ENCODE data around the gene EPHA7. TPM values are rescaled to one million over a fixed set of nuclear protein-coding genes. Genes with fewer than 3 reads are reported as not detected.

EPHA7 gene
- total RNA-seq, 4 donors from 2014 or later, result 0.07 to 0.88 (median 0.14) TPM

DNA sequence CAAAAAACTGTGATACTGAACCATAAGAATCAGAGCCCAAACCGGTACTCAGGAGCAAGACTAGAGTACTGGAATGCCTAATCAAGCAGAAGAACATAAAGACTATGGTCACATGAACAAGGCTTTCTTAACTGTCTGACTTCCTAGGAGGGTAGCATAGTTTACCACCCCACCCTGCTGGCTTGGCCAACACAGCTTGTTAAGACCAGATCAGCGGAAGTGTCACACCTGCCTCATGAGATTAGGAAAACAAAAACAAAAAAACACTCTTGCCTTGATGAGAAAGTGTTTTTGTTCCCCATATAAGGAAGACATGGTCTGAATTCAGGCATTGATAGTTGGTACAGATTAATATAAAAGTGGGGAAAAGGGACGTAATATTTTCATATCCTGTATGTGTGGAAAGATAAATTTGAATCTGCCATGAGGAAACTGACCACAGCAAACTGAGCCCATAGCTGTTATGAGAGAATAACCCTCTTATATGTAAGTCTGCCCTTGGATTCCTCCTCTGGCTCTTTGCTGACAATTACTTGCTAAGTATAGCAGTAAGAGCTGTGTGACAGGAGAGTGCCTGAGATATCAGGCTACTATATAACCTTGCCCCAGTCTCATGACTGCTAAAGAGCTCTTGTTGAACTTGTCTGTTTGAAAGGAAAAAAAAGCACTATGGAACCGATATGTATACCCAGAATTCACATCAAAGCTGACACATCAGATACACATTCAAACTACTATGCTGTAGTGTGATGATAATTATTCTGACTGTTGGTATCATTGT lies 197.1 kb downstream of the EPHA7 start:
- Histone ChIP-seq H3K9me3 (no peaks in the 10 kb centered on the region), H3K4me3 (no peak overlapping the region), H3K36me3 (no peaks in the 10 kb centered on the region), H3K4me1 (no peaks in the 10 kb centered on the region), H3K27ac (no peak overlapping the region), H3K27me3 (no peaks in the 10 kb centered on the region)
- DNase-seq (no peak), ATAC-seq (no peak)
- in situ Hi-C loops (cut with MboI; ENCODE audit: low sequenced_read_pairs in 4 of 4) (no loop called here), intact Hi-C loops (cut with DNase I; ENCODE audit: low total_unique reads) (no loop called here)
- TF ChIP-seq, protein P1, sequence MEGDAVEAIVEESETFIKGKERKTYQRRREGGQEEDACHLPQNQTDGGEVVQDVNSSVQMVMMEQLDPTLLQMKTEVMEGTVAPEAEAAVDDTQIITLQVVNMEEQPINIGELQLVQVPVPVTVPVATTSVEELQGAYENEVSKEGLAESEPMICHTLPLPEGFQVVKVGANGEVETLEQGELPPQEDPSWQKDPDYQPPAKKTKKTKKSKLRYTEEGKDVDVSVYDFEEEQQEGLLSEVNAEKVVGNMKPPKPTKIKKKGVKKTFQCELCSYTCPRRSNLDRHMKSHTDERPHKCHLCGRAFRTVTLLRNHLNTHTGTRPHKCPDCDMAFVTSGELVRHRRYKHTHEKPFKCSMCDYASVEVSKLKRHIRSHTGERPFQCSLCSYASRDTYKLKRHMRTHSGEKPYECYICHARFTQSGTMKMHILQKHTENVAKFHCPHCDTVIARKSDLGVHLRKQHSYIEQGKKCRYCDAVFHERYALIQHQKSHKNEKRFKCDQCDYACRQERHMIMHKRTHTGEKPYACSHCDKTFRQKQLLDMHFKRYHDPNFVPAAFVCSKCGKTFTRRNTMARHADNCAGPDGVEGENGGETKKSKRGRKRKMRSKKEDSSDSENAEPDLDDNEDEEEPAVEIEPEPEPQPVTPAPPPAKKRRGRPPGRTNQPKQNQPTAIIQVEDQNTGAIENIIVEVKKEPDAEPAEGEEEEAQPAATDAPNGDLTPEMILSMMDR (IDR thresholded peaks at IDR 0.05 in 4 of 5, conservative IDR thresholded peaks at IDR 0.05 in 1 of 5), result no peak
- TF ChIP-seq POLR2A (IDR thresholded peaks at IDR 0.05), result no peak

DNA sequence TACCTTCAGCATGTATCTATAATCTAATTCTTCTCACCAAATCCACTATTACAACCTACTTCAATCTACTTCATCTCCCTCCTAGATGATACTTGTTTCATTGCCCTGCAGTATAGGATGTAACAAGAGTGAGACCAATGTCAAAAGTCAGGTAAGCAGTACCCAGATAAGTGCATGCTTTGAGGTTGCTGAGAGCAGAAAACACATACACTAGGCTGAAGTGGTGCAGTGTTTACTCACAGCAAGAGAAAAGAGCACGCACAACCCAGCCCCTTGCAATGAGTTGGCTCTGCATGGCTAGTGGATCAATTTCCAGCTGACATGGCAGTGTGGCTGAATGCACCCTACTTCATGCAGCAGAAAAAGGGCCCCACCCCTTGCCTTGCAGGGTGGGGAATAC lies 199.9 kb downstream of the EPHA7 start:
- Histone ChIP-seq H3K36me3 (no peaks in the 10 kb centered on the region), H3K4me1 (no peaks in the 10 kb centered on the region), H3K27ac (no peak overlapping the region), H3K27me3 (no peaks in the 10 kb centered on the region), H3K9me3 (no peaks in the 10 kb centered on the region), H3K4me3 (no peak overlapping the region)
- ATAC-seq (no peak), DNase-seq (no peak)
- intact Hi-C loops (cut with DNase I; ENCODE audit: low total_unique reads) (no loop called here), in situ Hi-C loops (cut with MboI; ENCODE audit: low sequenced_read_pairs in 4 of 4) (no loop called here)
- TF ChIP-seq POLR2A (IDR thresholded peaks at IDR 0.05), result no peak
- TF ChIP-seq, protein P1 (IDR thresholded peaks at IDR 0.05 in 4 of 5, conservative IDR thresholded peaks at IDR 0.05 in 1 of 5), result no peak

DNA sequence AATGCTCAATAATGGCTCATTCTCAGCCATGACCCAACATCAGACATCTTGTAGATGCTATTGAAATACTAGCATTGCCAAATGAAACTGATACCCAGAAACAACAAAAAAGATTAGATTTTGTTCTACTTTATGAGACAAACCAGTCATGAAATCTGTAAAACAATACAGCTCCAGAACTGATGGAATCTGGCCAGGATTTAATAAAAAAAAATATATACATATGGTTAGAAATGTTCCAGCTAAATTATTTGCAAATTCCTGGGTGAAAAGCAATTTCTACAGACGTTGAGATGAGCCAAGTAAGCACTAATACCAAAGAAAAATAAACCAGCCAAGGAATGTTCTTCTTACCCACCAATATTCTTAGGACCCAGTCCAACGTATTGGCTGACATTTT lies 201.3 kb downstream of the EPHA7 start:
- TF ChIP-seq, protein P1 (IDR thresholded peaks at IDR 0.05 in 4 of 5, conservative IDR thresholded peaks at IDR 0.05 in 1 of 5), result no peak
- no peak for TF ChIP-seq POLR2A (IDR thresholded peaks at IDR 0.05)
- ATAC-seq, result no peak
- in situ Hi-C loops (cut with MboI; ENCODE audit: low sequenced_read_pairs in 4 of 4) (no loop called here), intact Hi-C loops (cut with DNase I; ENCODE audit: low total_unique reads) (no loop called here)
- no peak overlapping the region for H3K4me3 ChIP-seq
- H3K4me1 ChIP-seq, result no peaks in the 10 kb centered on the region
- DNase-seq, result no peak
- no peaks in the 10 kb centered on the region for H3K27me3 ChIP-seq
- H3K36me3 ChIP-seq, result no peaks in the 10 kb centered on the region
- no peak overlapping the region for H3K27ac ChIP-seq
- H3K9me3 ChIP-seq, result no peaks in the 10 kb centered on the region

DNA sequence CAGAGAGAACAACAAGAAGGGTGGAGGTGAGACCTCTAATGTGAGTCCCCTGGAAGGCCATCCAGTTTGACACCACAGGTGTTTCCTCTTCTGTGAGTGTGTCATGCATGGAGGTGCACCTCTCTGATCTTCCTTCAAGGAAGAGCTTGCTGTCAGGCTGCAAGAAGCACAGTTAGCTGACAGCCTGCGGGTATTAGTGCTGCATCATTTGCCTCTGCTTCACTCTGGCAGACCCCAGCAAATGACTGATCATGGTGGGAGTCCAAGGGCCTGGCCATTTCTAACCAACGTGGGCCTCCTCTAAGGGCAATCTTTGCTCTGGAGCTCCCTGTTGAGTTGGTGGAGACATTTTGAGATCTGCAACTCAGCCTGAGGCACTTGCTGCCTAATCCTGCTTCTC lies 206.3 kb downstream of the EPHA7 start:
- in situ Hi-C loops (cut with MboI; ENCODE audit: low sequenced_read_pairs in 4 of 4), result no loop called here
- no peak for ATAC-seq

More for the DNA sequence above, 206.3 kb downstream of the EPHA7 start:
- intact Hi-C loops (cut with DNase I; ENCODE audit: low total_unique reads), result no loop called here
- no peak for DNase-seq
- Histone ChIP-seq H3K9me3 (no peaks in the 10 kb centered on the region), H3K4me3 (no peak overlapping the region), H3K27ac (no peak overlapping the region), H3K27me3 (no peaks in the 10 kb centered on the region), H3K36me3 (no peaks in the 10 kb centered on the region), H3K4me1 (no peaks in the 10 kb centered on the region)
- TF ChIP-seq, protein P1 (IDR thresholded peaks at IDR 0.05 in 4 of 5, conservative IDR thresholded peaks at IDR 0.05 in 1 of 5), result no peak
- no peak for TF ChIP-seq POLR2A (IDR thresholded peaks at IDR 0.05)
